Stimulated activated CD4-positive, alpha-beta T cell treated with anti-CD3 and anti-CD28 coated beads, TNF-alpha, amount 100 ng/mL, for 48 hours (primary cell): ENCODE data around the gene NID1.
"Not testable (repeated sequence)": the region's sequence is repeated elsewhere in the genome, so short reads cannot be mapped to it uniquely, and the experiment has no call there.

Experiments used
- DNase-seq, 3 donors: peaks; one replicate each; pipeline ENCODE4 v3.0.0-alpha.2; 2020; ENCODE audit warnings: low read depth in 3 of 3

Gene NID1

DNA sequence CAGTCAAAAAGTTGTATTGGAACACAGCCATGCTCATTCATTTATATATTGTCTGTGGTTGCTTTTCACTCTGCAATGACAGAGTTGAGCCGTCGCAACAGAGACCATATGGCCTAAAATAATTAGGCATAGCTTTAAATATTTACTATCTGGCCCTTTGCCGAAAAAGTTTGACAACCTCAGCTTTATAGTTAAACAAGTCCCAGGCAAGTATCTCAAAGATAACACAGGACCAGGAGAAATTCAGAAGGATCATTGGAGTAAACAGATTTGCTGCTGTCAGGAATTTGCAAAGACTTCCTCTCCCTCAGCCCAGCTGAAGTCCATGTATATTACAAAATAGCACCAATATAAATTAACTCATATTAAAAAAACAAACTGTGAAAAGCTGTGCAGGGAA, 34.4 kb downstream of the NID1 start:
- no peak for DNase-seq

GRCh38 chr1:236029428-236029940, 35.4 kb downstream of the NID1 start:
- DNase-seq = no peak

GRCh38 chr1:236027104-236027503, 37.8 kb downstream of the NID1 start:
- DNase-seq = no peak

- DNase-seq = no peak
These were observed 39.1 kb downstream of the NID1 start for GRCh38 chr1:236025836-236026235.

GRCh38 chr1:236024641-236025040, 40.2 kb downstream of the NID1 start:
- no peak for DNase-seq

DNA sequence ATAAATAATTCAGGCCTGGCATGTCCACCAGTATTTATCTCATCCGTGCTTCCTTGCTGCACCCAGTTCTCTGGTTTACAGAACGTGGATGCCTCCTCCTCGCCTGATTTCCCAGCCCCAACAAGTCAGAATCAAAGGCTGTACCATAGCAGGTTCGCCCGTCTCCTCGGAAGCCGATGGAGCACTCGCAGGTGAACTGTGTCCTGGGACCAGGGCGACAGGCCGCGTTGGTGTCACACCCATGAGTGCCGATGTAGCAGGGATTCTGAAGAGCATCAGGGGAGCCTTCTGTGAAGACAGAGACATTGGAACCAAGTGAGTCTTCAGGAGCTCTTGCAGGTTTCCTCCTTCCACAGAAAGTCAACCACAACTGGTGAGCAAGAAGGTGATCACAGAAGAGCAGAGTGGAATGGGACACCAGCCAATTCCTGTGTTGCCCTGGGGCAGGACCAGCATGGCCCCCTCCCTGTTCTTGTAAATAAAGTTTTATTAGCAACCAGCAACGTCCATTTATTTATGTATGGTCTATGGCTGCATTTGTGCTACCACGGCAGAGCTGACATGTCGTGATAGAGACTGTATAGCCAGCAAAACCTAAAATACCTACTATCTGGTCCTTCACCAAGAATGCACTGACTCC, 40.8 kb downstream of the NID1 start:
- DNase-seq = no peak

GRCh38 chr1:236021424-236022135, 43.3 kb downstream of the NID1 start:
- no peak for DNase-seq

- DNase-seq = no peak
These were observed 44.3 kb downstream of the NID1 start for GRCh38 chr1:236020359-236021219.

DNA sequence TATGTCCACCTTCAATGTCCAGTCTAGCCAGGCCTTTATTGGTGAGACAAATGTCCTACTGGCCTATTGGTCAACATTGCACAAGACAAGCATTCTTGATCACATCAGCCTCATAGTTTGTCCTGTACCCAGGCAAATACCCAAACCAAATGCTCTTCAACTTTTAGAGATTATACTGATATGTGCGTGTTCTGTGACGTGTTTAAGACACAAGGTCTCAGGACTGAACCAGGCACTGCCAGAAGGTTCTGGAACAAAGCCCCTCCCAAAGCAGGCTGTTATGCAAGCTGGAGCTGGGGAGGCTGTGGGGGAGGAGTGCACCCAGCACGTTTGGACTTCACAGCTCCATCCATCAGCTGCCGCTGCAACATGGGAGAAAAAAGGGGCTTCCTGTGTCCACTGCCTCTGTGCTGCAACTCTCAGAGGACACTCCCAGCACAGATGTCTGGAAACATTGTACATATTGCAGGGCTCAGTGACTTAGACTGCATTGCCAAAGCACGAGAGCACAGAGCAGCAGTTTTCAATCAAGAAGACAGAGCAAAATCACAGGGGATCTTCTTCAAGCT, 45.9 kb downstream of the NID1 start:
- no peak for DNase-seq

- no peak for DNase-seq
These were observed 48.0 kb downstream of the NID1 start for GRCh38 chr1:236016782-236017400.

GRCh38 chr1:236016083-236016482, 48.8 kb downstream of the NID1 start:
- no peak for DNase-seq

DNA sequence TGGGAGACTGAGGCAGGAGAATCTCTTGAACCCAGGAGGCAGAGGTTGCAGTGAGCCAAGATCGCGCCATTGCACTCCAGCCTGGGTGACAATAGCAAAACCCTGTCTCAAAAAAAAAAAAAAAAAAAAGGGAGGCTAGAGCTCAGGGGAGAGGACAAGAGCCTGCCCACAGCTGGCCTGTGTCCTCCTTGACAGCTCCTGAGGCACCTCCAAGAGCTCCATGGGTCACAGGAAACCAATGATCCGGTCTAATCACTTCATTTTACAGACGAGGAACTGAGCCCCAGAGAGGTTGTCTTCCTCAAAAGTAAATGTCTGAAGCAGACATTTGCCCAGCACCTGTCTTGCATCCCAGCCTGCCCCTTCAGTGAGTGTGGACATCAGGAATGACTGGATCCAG, 49.4 kb downstream of the NID1 start:
- no peak for DNase-seq

DNA sequence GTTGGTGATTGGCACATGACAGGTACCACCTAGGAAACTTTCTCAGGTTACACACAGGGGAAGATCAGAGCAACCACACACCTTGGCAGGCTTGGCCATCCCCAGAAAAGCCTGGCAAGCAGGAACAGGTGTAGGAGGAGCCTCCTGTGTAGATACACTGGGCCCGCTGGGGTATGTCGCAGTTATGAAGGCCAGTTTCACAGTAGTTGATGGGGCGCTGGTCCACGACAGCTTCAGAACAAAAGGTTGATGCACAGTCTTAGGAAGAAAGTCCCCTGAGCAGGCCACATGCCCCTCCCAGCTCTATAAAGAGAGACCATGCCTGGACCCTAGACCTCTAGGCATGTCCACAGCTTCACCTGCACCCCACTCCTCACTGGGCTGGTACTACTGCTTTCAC, 51.6 kb downstream of the NID1 start:
- DNase-seq = no peak

- no peak for DNase-seq
These were observed 53.2 kb downstream of the NID1 start for GRCh38 chr1:236011641-236012040.

- DNase-seq = no peak
These were observed 54.4 kb downstream of the NID1 start for GRCh38 chr1:236010443-236010842.

GRCh38 chr1:236009857-236010256, 55.0 kb downstream of the NID1 start:
- DNase-seq = no peak

- DNase-seq = no peak
These were observed 55.7 kb downstream of the NID1 start for GRCh38 chr1:236009191-236009590.

GRCh38 chr1:236007781-236008180, 57.1 kb downstream of the NID1 start:
- no peak for DNase-seq

DNA sequence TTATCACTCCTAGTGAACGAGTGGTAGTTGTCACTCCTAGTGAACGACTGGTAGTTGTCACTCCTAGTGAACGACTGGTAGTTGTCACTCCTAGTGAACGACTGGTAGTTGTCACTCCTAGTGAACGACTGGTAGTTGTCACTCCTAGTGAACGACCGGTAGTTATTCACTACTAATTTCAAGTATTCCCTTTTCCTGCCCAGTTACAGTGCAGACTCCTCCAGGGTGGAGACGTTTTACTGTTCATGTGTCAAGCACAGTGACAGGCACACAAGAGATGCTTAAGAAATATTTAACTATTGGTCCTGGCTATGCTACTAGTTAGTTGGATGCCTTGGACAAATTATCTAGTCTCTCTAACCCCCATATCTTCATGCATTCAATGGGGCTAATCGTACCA, 61.8 kb downstream of the NID1 start:
- DNase-seq = not testable (repeated sequence)

GRCh38 chr1:236002572-236002971, 62.3 kb downstream of the NID1 start:
- DNase-seq = no peak

- no peak for DNase-seq
These were observed 62.9 kb downstream of the NID1 start for GRCh38 chr1:236002025-236002390.

DNA sequence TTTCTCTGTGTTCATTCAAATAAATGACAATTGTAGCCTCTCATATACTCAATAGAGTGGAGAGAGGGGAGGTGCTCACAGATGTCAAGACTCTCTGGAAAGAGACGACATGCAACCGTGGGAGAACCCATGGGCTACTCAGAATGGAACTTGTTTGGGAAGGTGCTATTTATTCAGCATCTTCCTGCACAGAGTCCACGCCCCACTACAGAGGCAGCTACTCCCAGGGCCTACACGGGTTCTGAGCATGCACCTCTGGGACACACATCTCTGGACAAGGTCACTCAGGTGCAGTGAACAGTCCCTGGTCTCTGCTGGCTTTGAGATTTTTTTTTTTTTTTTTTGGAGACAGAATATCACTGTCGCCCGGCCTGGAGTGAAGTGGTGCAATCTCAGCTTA, 64.1 kb downstream of the NID1 start:
- DNase-seq = no peak
